NCI-H187 treated with DMSO at 0.1 percent for 48 hours (cell line): ENCODE results near the gene NFATC1.

Experiments
- DNase-seq: peaks from one replicate; lab custom pipeline; 2025; lab: John Stamatoyannopoulos, UW

NFATC1 gene

GRCh38 chr18:79558196-79558932 is 162.6 kb downstream of the NFATC1 start:
- no peak for DNase-seq

GRCh38 chr18:79558933-79559416 is 163.2 kb downstream of the NFATC1 start:
- no peak for DNase-seq

- DNase-seq: no peak
Observed at GRCh38 chr18:79559436-79559835, 163.7 kb downstream of the NFATC1 start.

GRCh38 chr18:79560042-79560860 is 164.5 kb downstream of the NFATC1 start:
- no peak for DNase-seq

- DNase-seq: no peak
Observed at GRCh38 chr18:79560861-79561210, 165.1 kb downstream of the NFATC1 start.

GRCh38 chr18:79563949-79564348 is 168.2 kb downstream of the NFATC1 start:
- no peak for DNase-seq

GRCh38 chr18:79564441-79564840 is 168.7 kb downstream of the NFATC1 start:
- no peak for DNase-seq

- no peak for DNase-seq
Observed at GRCh38 chr18:79566771-79567431, 171.2 kb downstream of the NFATC1 start.

- DNase-seq: no peak
Observed at GRCh38 chr18:79567481-79568147, 171.9 kb downstream of the NFATC1 start.

GRCh38 chr18:79568543-79569205 is 172.9 kb downstream of the NFATC1 start:
- no peak for DNase-seq

- DNase-seq: no peak
Observed at GRCh38 chr18:79569720-79570119, 174.0 kb downstream of the NFATC1 start.

GRCh38 chr18:79570266-79571201 is 174.8 kb downstream of the NFATC1 start:
- DNase-seq: no peak

- DNase-seq: no peak
Observed at GRCh38 chr18:79571211-79572092, 175.7 kb downstream of the NFATC1 start.

GRCh38 chr18:79572093-79572780 is 176.5 kb downstream of the NFATC1 start:
- no peak for DNase-seq

GRCh38 chr18:79572848-79573451 is 177.2 kb downstream of the NFATC1 start:
- DNase-seq: no peak

- no peak for DNase-seq
Observed at GRCh38 chr18:79573921-79574491, 178.3 kb downstream of the NFATC1 start.

- DNase-seq: no peak
Observed at GRCh38 chr18:79574938-79575525, 179.3 kb downstream of the NFATC1 start.
